ENCODE measurements around the gene PCBP3. TPM values are rescaled to one million over a fixed set of nuclear protein-coding genes. Genes with fewer than 3 reads are reported as not detected.

Gene PCBP3
- total RNA-seq, 1 donor from 2014 or later: 4.9 TPM

- intact Hi-C loops (cut with DNase I): no loop called here
- DNase-seq (ENCODE audit: low spot score): no peak
These were observed 174.9 kb downstream of the PCBP3 start for GRCh38 chr21:45818276-45818903.

- intact Hi-C loops (cut with DNase I): no loop called here
These were observed 175.4 kb downstream of the PCBP3 start for GRCh38 chr21:45818904-45819285.

GRCh38 chr21:45819478-45820170 is 176.1 kb downstream of the PCBP3 start:
- DNase-seq (ENCODE audit: low spot score): no peak
- intact Hi-C loops (cut with DNase I): loop anchor here (1.0 to 5.0 kb wide), 3 partner anchors 103 to 527 kb away; no protein-coding TSS in a partner anchor

More at GRCh38 chr21:45818904-45819285, 175.4 kb downstream of the PCBP3 start:
- no peak for DNase-seq (ENCODE audit: low spot score)

- intact Hi-C loops (cut with DNase I): loop anchor here (1.0 to 5.0 kb wide), 3 partner anchors 102 to 528 kb away; no protein-coding TSS in a partner anchor
- peak; percentile 86 for DNase-seq (ENCODE audit: low spot score)
These were observed 176.9 kb downstream of the PCBP3 start for GRCh38 chr21:45820171-45821091.

GRCh38 chr21:45821315-45821962 is 177.9 kb downstream of the PCBP3 start:
- DNase-seq (ENCODE audit: low spot score): no peak
- intact Hi-C loops (cut with DNase I): loop anchor here (5.0 kb wide), 2 partner anchors 101 to 529 kb away; no protein-coding TSS in a partner anchor

GRCh38 chr21:45821998-45822397 is 178.5 kb downstream of the PCBP3 start:
- intact Hi-C loops (cut with DNase I): loop anchor here (5.0 kb wide), 2 partner anchors 100 to 530 kb away; no protein-coding TSS in a partner anchor
- DNase-seq (ENCODE audit: low spot score): no peak

- no peak for DNase-seq (ENCODE audit: low spot score)
- intact Hi-C loops (cut with DNase I): loop anchor here (5.0 kb wide), 2 partner anchors 100 to 530 kb away; no protein-coding TSS in a partner anchor
These were observed 179.0 kb downstream of the PCBP3 start for GRCh38 chr21:45822429-45823099.

- DNase-seq (ENCODE audit: low spot score): no peak
- intact Hi-C loops (cut with DNase I): loop anchor here (5.0 kb wide), 2 partner anchors 99 to 531 kb away; no protein-coding TSS in a partner anchor
These were observed 179.7 kb downstream of the PCBP3 start for GRCh38 chr21:45823100-45823681.

GRCh38 chr21:45824546-45825215 is 181.2 kb downstream of the PCBP3 start:
- intact Hi-C loops (cut with DNase I): loop anchor here (5.0 kb wide), 2 partner anchors 98 to 532 kb away; no protein-coding TSS in a partner anchor
- no peak for DNase-seq (ENCODE audit: low spot score)

GRCh38 chr21:45825219-45825618 is 181.7 kb downstream of the PCBP3 start:
- DNase-seq (ENCODE audit: low spot score): no peak
- intact Hi-C loops (cut with DNase I): no loop called here

- no peak for DNase-seq (ENCODE audit: low spot score)
- intact Hi-C loops (cut with DNase I): no loop called here
These were observed 183.3 kb downstream of the PCBP3 start for GRCh38 chr21:45826676-45827301.

GRCh38 chr21:45827302-45827692 is 183.8 kb downstream of the PCBP3 start:
- intact Hi-C loops (cut with DNase I): no loop called here
- DNase-seq (ENCODE audit: low spot score): no peak

GRCh38 chr21:45827881-45828579 is 184.5 kb downstream of the PCBP3 start:
- DNase-seq (ENCODE audit: low spot score): no peak
- intact Hi-C loops (cut with DNase I): no loop called here

- DNase-seq (ENCODE audit: low spot score): no peak
- intact Hi-C loops (cut with DNase I): no loop called here
These were observed 185.3 kb downstream of the PCBP3 start for GRCh38 chr21:45828580-45829570.

- intact Hi-C loops (cut with DNase I): no loop called here
These were observed 186.1 kb downstream of the PCBP3 start for GRCh38 chr21:45829668-45830067.

GRCh38 chr21:45830221-45830640 is 186.7 kb downstream of the PCBP3 start:
- intact Hi-C loops (cut with DNase I): no loop called here
- DNase-seq (ENCODE audit: low spot score): no peak

More at GRCh38 chr21:45829668-45830067, 186.1 kb downstream of the PCBP3 start:
- no peak for DNase-seq (ENCODE audit: low spot score)

Data from cardiac septum (tissue), 1 donor.